H1 (cell line): ENCODE results near the gene ALG9. TPM values are rescaled to one million over a fixed set of nuclear protein-coding genes. Genes with fewer than 3 reads are reported as not detected.

ENCODE experiments used
- CTCF ChIA-PET: fragments of 300-600 bp; sonication (Branson Sonifier 250); formaldehyde crosslinking; loops from one replicate; lab custom pipeline; 2021; ENCODE audit not compliant: partially characterized antibody; lab: Charles Lee
- POLR2A ChIA-PET: fragments of 300-600 bp; sonication (Branson Sonifier 250); formaldehyde crosslinking; loops from one replicate; lab custom pipeline; 2021; ENCODE audit warnings: inconsistent platforms; ENCODE audit not compliant: partially characterized antibody; lab: Charles Lee
- DNase-seq, 2 experiments: peaks; one replicate each; pipeline versions ENCODE4 v3.0.0 to v3.0.0-alpha.2; 2010 to 2022; ENCODE audit warnings: low spot score in 2 of 2, low read depth in 1 of 2, mixed read lengths in 1 of 2
- FAIRE-seq: peaks from 2 replicates; lab custom pipeline; 2011; peaks lifted over from hg19 to GRCh38; lab: Jason Lieb, UNC
- H2AFZ ChIP-seq: 2 replicates; pipeline ENCODE4 v1.8.1; 2012; ENCODE audit warnings: low read length, inconsistent platforms
- H2AK5ac ChIP-seq: 2 replicates; pipeline ENCODE4 v1.6.1; 2013; ENCODE audit warnings: low read depth, low read length
- H2BK120ac ChIP-seq: replicated peaks from 2 replicates; pipeline ENCODE3; 2013; ENCODE audit warnings: low read depth, low read length, inconsistent platforms
- H2BK12ac ChIP-seq: 2 replicates; pipeline ENCODE4 v1.6.1; 2013; ENCODE audit warnings: low read depth, low read length
- H2BK15ac ChIP-seq: 2 replicates; pipeline ENCODE4 v1.6.1; 2013; ENCODE audit warnings: low read length
- H2BK20ac ChIP-seq: 2 replicates; pipeline ENCODE4 v1.6.1; 2013; ENCODE audit warnings: low read length
- H2BK5ac ChIP-seq: 2 replicates; pipeline ENCODE4 v1.6.1; 2013; ENCODE audit warnings: low read depth, low read length
- H3K14ac ChIP-seq: 2 replicates; pipeline ENCODE4 v1.6.1; 2013; ENCODE audit warnings: inconsistent platforms; ENCODE audit not compliant: insufficient read length
- H3K18ac ChIP-seq: 2 replicates; pipeline ENCODE4 v1.6.1; 2013; ENCODE audit warnings: low read length; ENCODE audit errors: extremely low read depth
- H3K23ac ChIP-seq: 2 replicates; pipeline ENCODE4 v1.6.1; 2013; ENCODE audit warnings: inconsistent platforms; ENCODE audit not compliant: insufficient read length
- H3K23me2 ChIP-seq: 2 replicates; pipeline ENCODE4 v1.6.1; 2013; ENCODE audit warnings: low read depth, low read length
- H3K27ac ChIP-seq: 2 replicates; pipeline ENCODE4 v1.6.1; 2011; ENCODE audit warnings: low read depth, low read length, inconsistent platforms
- H3K27me3 ChIP-seq, 4 experiments: replicated peaks in 1 of 4; 1 replicate in 1 of 4; 2 replicates in 3 of 4; pipeline versions ENCODE4 v1.6.1 to v1.8.1; 2011 to 2013; ENCODE audit warnings: low read length in 3 of 4, mild to moderate bottlenecking in 3 of 4, inconsistent platforms in 2 of 4, mixed read lengths in 2 of 4, moderate library complexity in 1 of 4; ENCODE audit not compliant: control insufficient read depth in 3 of 4, insufficient read depth in 3 of 4; ENCODE audit errors: extremely low read depth in 1 of 4
- H3K36me3 ChIP-seq, 4 experiments: 2 replicates each; pipeline versions ENCODE4 v1.6.1 to v1.8.1; 2011 to 2013; ENCODE audit warnings: mild to moderate bottlenecking in 4 of 4, low read length in 3 of 4, moderate library complexity in 2 of 4, control low read depth in 1 of 4, inconsistent platforms in 1 of 4; ENCODE audit not compliant: insufficient read depth in 4 of 4, control insufficient read depth in 2 of 4
- H3K4ac ChIP-seq: replicated peaks from 2 replicates; pipeline ENCODE3; 2013; ENCODE audit warnings: low read length, low read depth, mixed read lengths, inconsistent platforms; ENCODE audit not compliant: insufficient read length
- H3K4me1 ChIP-seq, 4 experiments: replicated peaks in 1 of 4; 1 replicate in 1 of 4; 2 replicates in 3 of 4; pipeline versions ENCODE4 v1.6.1 to v1.8.1; 2011 to 2013; ENCODE audit warnings: low read length in 3 of 4, inconsistent platforms in 2 of 4, mixed read lengths in 1 of 4; ENCODE audit not compliant: insufficient read depth in 4 of 4, control insufficient read depth in 3 of 4
- H3K4me2 ChIP-seq, 2 experiments: 2 replicates each; pipeline versions ENCODE4 v1.6.1 to v1.8.1; 2011 to 2013; ENCODE audit warnings: low read depth in 2 of 2, low read length in 2 of 2, control low read depth in 1 of 2, inconsistent platforms in 1 of 2, mild to moderate bottlenecking in 1 of 2; ENCODE audit not compliant: insufficient read depth in 1 of 2
- H3K4me3 ChIP-seq, 4 experiments: fragments of 200-600, 300-600 bp in 1 of 4; sonication (generic), shearing (Covaris generic), sonication (Bioruptor Twin) in 1 of 4; 2 replicates each; pipeline versions ENCODE4 v1.5.1 to v1.8.1; 2011 to 2016; ENCODE audit warnings: low read length in 4 of 4, low read depth in 3 of 4, control low read depth in 2 of 4, inconsistent platforms in 2 of 4, mild to moderate bottlenecking in 2 of 4, mixed read lengths in 1 of 4, moderate library complexity in 1 of 4; ENCODE audit not compliant: insufficient read depth in 2 of 4; ENCODE audit errors: extremely low read depth in 1 of 4
- H3K56ac ChIP-seq: replicated peaks from 2 replicates; pipeline ENCODE3; 2013; ENCODE audit warnings: low read depth, mild to moderate bottlenecking, mixed read lengths, low read length, inconsistent platforms; ENCODE audit not compliant: insufficient read length
- H3K79me1 ChIP-seq: 2 replicates; pipeline ENCODE4 v1.6.1; 2013; ENCODE audit warnings: low read depth, low read length, control low read depth
- H3K79me2 ChIP-seq, 2 experiments: 2 replicates each; pipeline versions ENCODE4 v1.6.1 to v1.8.1; 2012 to 2013; ENCODE audit warnings: low read length in 2 of 2, mild to moderate bottlenecking in 2 of 2, inconsistent platforms in 1 of 2; ENCODE audit not compliant: insufficient read depth in 2 of 2, control insufficient read depth in 1 of 2
- H3K9ac ChIP-seq, 4 experiments: replicated peaks in 1 of 4; 1 replicate in 1 of 4; 2 replicates in 3 of 4; pipeline versions ENCODE4 v1.6.1 to v1.8.1; 2011 to 2013; ENCODE audit warnings: low read depth in 3 of 4, low read length in 3 of 4, control low read depth in 2 of 4, mild to moderate bottlenecking in 2 of 4, moderate library complexity in 2 of 4, inconsistent platforms in 1 of 4; ENCODE audit errors: extremely low read depth in 1 of 4
- H3K9me3 ChIP-seq, 2 experiments: 2 replicates each; pipeline versions ENCODE4 v1.6.1 to v1.8.1; 2012 to 2013; ENCODE audit warnings: mild to moderate bottlenecking in 2 of 2, moderate library complexity in 2 of 2, control low read depth in 1 of 2, inconsistent platforms in 1 of 2, low read depth in 1 of 2, low read length in 1 of 2, mixed read lengths in 1 of 2; ENCODE audit not compliant: insufficient read depth in 2 of 2
- H4K20me1 ChIP-seq, 2 experiments: replicated peaks in 1 of 2; 2 replicates each; pipeline versions ENCODE3 to v1.8.1; 2011 to 2013; ENCODE audit warnings: inconsistent platforms in 2 of 2, low read length in 2 of 2, mild to moderate bottlenecking in 1 of 2; ENCODE audit not compliant: insufficient read depth in 2 of 2, control insufficient read depth in 1 of 2
- H4K5ac ChIP-seq: 2 replicates; pipeline ENCODE4 v1.6.1; 2013; ENCODE audit warnings: low read length, low read depth, mixed read lengths, inconsistent platforms; ENCODE audit not compliant: insufficient read length
- H4K8ac ChIP-seq: 2 replicates; pipeline ENCODE4 v1.8.0; 2013; ENCODE audit warnings: mild to moderate bottlenecking, moderate library complexity, low read length, inconsistent platforms; ENCODE audit not compliant: insufficient read depth; ENCODE audit errors: extremely low read depth
- H4K91ac ChIP-seq: replicated peaks from 2 replicates; pipeline ENCODE3; 2013; ENCODE audit warnings: low read length, mixed read lengths, inconsistent platforms; ENCODE audit not compliant: insufficient read length
- CHD2 ChIP-seq: IDR thresholded peaks from 2 replicates; pipeline ENCODE4 v1.6.1; 2012; ENCODE audit warnings: low read length, improper control_type of control experiment
- NRF1 ChIP-seq: IDR thresholded peaks from 2 replicates; pipeline ENCODE4 v1.6.1; 2011; ENCODE audit warnings: mild to moderate bottlenecking, low read depth, low read length, improper control_type of control experiment
- SIX5 ChIP-seq: IDR thresholded peaks from 2 replicates; pipeline ENCODE4 v1.6.1; 2011; ENCODE audit warnings: mild to moderate bottlenecking, low read depth, low read length
- WGBS, 2 experiments: shearing (Covaris generic) in 1 of 2; methylation state at CpG; one replicate each; pipeline versions ENCODE4 v1.1.6 to v1.1.7; 2013 to 2015; ENCODE audit warnings: low lambda C conversion rate in 2 of 2, mixed read lengths in 2 of 2, inconsistent platforms in 1 of 2, low coverage in 1 of 2, missing lambda C conversion rate in 1 of 2; ENCODE audit not compliant: insufficient replicate concordance in 2 of 2, insufficient coverage in 1 of 2, insufficient read length in 1 of 2; ENCODE audit errors: extremely low coverage in 1 of 2, missing lambda C conversion rate in 1 of 2; 5-methylcytosine and 5-hydroxymethylcytosine counted together
- polyA plus RNA-seq, 7 experiments: library from polyadenylated mRNA; depleted of rRNA in 3 of 7; stranded (reverse) in 5 of 7; unstranded in 2 of 7; fragments of >200 nt in 5 of 7; fragments of 200-250 nt in 2 of 7; gene quantifications; 1 replicate in 5 of 7; 2 replicates in 1 of 7; 4 replicates in 1 of 7; pipeline versions ENCODE4 v1.2.1 to v1.2.3, GENCODE V29; 2011 to 2013; ENCODE audit warnings: missing spikeins in 2 of 7, mixed read lengths in 2 of 7
- total RNA-seq: library from RNA; stranded (reverse); fragmentation: NEBNext Ultra II Directional; extraction: Animal tissue kit (Norgen Biotek cat#: 25700); gene quantifications from 2 replicates; pipeline ENCODE4 v1.2.1, GENCODE V29; 2021

ALG9 gene
- total and polyA plus RNA-seq, 2 of the 8 experiments (the other 6 are each of a cell fraction or from before 2014, with no cell fraction given) = 23.5 to 24.5 TPM

DNA sequence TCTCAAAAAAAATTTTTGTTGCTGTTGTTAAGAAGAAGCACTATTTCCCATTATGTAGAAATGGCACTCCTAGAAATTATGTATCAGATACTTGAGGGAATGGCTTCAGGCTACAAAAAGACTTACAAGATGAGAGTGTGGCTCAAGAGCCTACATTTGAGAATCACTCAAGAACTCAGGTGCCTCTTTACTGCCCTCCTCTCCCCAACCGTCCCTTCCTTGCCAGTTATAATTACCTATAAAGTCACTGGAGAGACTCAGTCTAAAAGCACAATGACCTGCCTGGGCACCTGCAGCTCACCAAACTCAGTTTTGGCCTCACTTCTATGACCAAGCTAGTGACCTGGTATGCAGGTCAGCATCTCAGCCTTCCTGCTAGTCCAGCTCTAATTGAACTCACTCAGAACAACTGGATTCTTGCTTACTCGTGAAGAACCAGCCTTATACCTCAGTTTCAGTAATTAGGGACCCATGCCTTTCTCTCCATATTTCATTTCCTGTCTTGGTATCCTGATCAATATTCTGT lies 63.3 kb downstream of the ALG9 start:
- WGBS, 2 experiments = 93% methylated on average over 2 of the region's 2 CpGs; no CpG with 5 or more reads in 1 of the 2 experiments
- FAIRE-seq = no peak
- H3K27ac ChIP-seq = no peak overlapping the region

More for the DNA sequence above, 63.3 kb downstream of the ALG9 start:
- Histone ChIP-seq H2BK12ac (no peak overlapping the region), H4K20me1 (no peaks in the 10 kb centered on the region), H3K56ac (no peak overlapping the region), H3K4ac (no peak overlapping the region), H3K18ac (no peak overlapping the region), H3K4me2 (no peak overlapping the region), H4K8ac (no peak overlapping the region), H3K79me2 (no peaks in the 10 kb centered on the region), H3K23ac (no peak overlapping the region), H3K79me1 (no peaks in the 10 kb centered on the region), H2BK5ac (no peak overlapping the region), H4K91ac (no peak overlapping the region), H3K9ac (no peak overlapping the region), H4K5ac (no peak overlapping the region), H3K27me3 (no peaks in the 10 kb centered on the region), H2BK15ac (no peak overlapping the region), H2AFZ (no peak overlapping the region), H2BK120ac (no peak overlapping the region), H3K14ac (no peak overlapping the region), H3K36me3 (no peaks in the 10 kb centered on the region; a peak in 2 of 8 replicates), H3K4me1 (no peaks in the 10 kb centered on the region), H3K23me2 (no peaks in the 10 kb centered on the region), H2BK20ac (no peak overlapping the region), H3K4me3 (no peak overlapping the region), H3K9me3 (no peaks in the 10 kb centered on the region), H2AK5ac (no peak overlapping the region)
- TF ChIP-seq SIX5 (no peak), NRF1 (no peak), CHD2 (no peak)
- POLR2A ChIA-PET = no interaction called here
- CTCF ChIA-PET = interaction anchor here (1.0 to 1.5 kb wide), 2 partner anchors 24 to 31 kb away, joined by 3 to 8 read pairs; no protein-coding TSS in a partner anchor
- no peak for DNase-seq
